Dermis blood vessel endothelial cell (primary cell): ENCODE results near the gene CORO2B. TPM values are rescaled to one million over a fixed set of nuclear protein-coding genes. Genes with fewer than 3 reads are reported as not detected.
A peak's percentile ranks its signal among the peaks of the same experiment; 100 is the strongest.

ENCODE experiments used
- DNase-seq: peaks from one replicate; pipeline ENCODE4 v3.0.0; 2010
- total RNA-seq: library from RNA; depleted of rRNA; stranded (reverse); fragments of >200 nt; gene quantifications from 2 replicates; pipeline ENCODE4 v1.2.3, GENCODE V29; 2014

CORO2B gene
- total RNA-seq, 1 donor from 2014 or later = 1.0 TPM

- peak; percentile 87 for DNase-seq
Observed at GRCh38 chr15:68704496-68705021, 125.8 kb downstream of the CORO2B start.

- DNase-seq = no peak
Observed at GRCh38 chr15:68706256-68706655, 127.5 kb downstream of the CORO2B start.

- no peak for DNase-seq
Observed at GRCh38 chr15:68706931-68707330, 128.1 kb downstream of the CORO2B start.

GRCh38 chr15:68707386-68707785, 128.6 kb downstream of the CORO2B start:
- DNase-seq = no peak

- no peak for DNase-seq
Observed at GRCh38 chr15:68709876-68710275, 131.1 kb downstream of the CORO2B start.

GRCh38 chr15:68710536-68710935, 131.7 kb downstream of the CORO2B start:
- no peak for DNase-seq

GRCh38 chr15:68711406-68711805, 132.6 kb downstream of the CORO2B start:
- no peak for DNase-seq

- DNase-seq = no peak
Observed at GRCh38 chr15:68712886-68713285, 134.1 kb downstream of the CORO2B start.

- no peak for DNase-seq
Observed at GRCh38 chr15:68713874-68714273, 135.1 kb downstream of the CORO2B start.

- DNase-seq = no peak
Observed at GRCh38 chr15:68715111-68715510, 136.3 kb downstream of the CORO2B start.

- DNase-seq = no peak
Observed at GRCh38 chr15:68717951-68718350, 139.2 kb downstream of the CORO2B start.

- no peak for DNase-seq
Observed at GRCh38 chr15:68718468-68718867, 139.7 kb downstream of the CORO2B start.

GRCh38 chr15:68719051-68719450, 140.3 kb downstream of the CORO2B start:
- DNase-seq = no peak

GRCh38 chr15:68719672-68720071, 140.9 kb downstream of the CORO2B start:
- no peak for DNase-seq

- DNase-seq = no peak
Observed at GRCh38 chr15:68721886-68722285, 143.1 kb downstream of the CORO2B start.

GRCh38 chr15:68725736-68726135, 146.9 kb downstream of the CORO2B start:
- DNase-seq = no peak

GRCh38 chr15:68726246-68726645, 147.5 kb downstream of the CORO2B start:
- no peak for DNase-seq

GRCh38 chr15:68729789-68730411, 151.1 kb downstream of the CORO2B start:
- peak; percentile 93 for DNase-seq

GRCh38 chr15:68730471-68730919, 151.7 kb downstream of the CORO2B start:
- peak; percentile 85 for DNase-seq

GRCh38 chr15:68730976-68731897, 152.4 kb downstream of the CORO2B start:
- peak; percentile 33 for DNase-seq

- no peak for DNase-seq
Observed at GRCh38 chr15:68732451-68732850, 153.7 kb downstream of the CORO2B start.

GRCh38 chr15:68733666-68734065, 154.9 kb downstream of the CORO2B start:
- DNase-seq = no peak

GRCh38 chr15:68734352-68734751, 155.6 kb downstream of the CORO2B start:
- DNase-seq = no peak

GRCh38 chr15:68734881-68735280, 156.1 kb downstream of the CORO2B start:
- DNase-seq = peak; percentile 19
